ENCODE measurements around the gene TIMM9.
"Not testable (repeated sequence)": the region's sequence is repeated elsewhere in the genome, so short reads cannot be mapped to it uniquely, and the experiment has no call there.

Gene TIMM9

DNA sequence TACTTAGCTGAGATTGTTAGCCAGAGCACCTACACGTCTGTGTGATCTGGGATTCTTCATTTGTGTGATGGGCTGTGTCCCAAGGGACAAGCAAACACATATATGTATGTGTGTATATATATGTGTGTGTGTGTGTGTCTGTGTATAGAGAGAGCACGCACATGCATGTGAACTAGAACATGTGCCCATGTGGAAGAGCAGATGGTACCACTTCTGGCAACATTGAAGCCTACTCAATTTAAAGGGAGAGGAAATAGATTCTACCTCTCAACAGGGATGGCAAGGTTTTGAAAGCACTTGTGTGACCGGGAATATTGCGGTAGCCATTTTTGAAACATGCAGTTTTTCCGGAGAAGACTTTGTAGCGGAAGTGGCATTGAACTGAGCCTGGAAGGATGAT lies 30.2 kb downstream of the TIMM9 start:
- DNase-seq = no peak

DNA sequence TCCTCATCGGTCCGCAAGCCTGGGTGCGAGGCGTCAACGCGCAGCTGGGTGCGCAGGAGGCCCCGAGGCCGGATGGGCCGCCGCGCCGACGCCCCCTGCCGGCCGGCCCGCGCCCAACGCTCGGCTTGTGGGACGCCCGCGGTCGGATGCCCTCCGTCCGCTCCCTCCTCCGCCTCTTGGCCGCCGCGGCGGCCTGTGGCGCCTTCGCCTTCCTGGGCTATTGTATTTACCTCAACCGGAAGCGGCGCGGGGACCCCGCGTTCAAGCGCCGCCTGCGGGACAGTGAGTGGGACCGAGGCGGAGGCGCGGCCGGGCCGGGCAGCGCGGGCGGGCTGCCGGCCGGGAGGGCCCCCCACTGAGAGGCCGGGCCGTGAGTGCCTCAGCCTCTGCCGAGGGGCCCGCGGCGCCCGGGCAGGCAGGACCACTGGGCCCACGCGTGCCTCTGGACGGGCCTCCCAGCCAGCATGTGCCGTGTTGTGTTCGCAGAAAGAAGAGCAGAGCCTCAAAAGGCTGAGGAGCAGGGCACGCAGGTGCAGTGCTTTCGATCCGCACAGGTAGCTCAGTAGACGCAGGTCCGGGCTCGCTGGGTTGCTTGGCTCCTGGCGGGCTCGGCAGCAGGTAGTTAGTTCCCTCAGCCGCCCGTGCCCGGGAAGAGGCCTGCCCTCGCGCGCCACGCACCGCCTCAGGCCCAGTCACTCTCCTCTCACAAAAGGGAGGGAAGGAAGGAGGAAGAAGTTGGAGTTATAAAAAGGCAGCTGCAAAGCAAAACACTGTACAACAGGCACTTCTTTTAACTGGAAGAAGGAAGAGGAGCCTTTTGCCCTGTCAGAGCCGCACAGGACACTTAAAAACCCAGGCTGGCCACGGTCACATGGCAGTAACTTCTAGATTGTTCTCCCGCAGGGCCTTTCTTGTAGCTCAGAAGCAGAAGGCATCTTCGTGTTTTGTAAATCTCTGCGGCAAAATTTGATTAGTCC lies 31.2 kb downstream of the TIMM9 start, which contains the start of gene TOMM20L:
Gene TOMM20L (plus strand): TSS at position 119 of the 977 bp plus-strand sequence. CDS start 28 bp downstream, at position 147.
- DNase-seq = peak; percentile 78

DNA sequence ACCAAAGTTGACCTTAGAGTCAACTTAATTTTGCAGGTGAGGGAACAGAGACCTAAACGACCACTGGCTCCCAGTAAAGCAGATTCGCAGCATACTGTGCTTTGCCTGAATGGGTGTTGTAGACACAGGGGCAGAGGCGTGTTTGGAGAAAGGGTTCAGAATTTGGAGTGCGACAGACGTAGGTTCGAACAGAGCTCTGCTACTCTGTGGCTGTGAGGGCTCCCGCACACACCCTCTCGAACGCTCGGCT lies 31.8 kb downstream of the TIMM9 start:
- DNase-seq = no peak

DNA sequence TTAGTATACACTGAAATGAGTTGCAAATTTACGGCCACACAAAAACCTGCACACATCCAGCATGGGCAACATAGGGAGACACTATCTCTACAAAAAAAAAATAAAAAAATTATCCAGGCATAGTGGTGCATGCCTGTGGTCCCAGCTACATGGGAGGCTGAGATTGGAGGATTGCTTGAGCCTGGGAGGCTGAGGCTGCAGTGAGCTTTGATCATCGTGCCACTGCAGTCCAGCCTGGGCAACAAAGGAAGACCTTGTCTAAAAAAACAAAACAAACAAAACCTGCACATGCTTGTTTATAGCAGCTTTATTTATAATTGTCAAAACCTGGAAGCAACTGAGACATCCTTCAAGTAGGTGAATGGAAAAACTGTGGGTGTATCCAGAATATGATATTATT lies 36.5 kb downstream of the TIMM9 start:
- DNase-seq = no peak

DNA sequence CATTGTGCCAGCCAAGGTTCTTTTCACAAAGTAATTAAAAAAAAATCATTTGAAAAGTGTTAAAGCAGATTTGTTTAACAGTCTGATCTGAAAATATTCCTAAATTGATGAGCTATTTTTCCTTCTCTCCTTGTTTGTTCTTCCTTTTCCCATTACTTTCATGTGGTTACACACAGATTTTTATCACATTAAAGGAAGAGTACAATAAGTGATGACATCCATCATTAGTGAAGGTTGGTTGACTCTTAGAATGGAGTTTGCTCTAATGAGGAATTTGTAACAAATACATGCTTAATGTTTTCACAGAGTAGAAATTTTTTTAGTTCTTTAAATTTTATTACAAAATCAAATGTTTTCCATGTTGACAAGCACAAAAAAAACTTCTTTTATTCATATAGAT lies 50.5 kb downstream of the TIMM9 start:
- no peak for DNase-seq

DNA sequence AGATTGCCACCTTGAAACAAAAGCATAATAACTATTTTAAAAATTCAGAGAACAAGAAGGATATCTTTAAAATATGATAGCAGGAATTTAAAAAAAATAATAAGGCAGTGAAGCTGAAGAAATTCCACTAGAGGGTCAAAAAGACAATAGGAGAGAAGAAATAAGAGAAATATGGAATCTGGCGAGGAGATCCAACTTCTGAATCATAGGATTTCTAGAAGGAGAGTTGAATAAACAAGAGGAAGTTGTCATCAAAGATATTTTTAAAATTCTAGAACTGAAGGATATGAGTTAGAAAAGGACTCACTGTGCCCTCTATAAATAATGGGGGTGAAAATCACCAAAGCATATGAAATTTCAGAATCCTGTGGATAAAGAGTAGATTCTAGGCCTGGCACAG lies 58.4 kb downstream of the TIMM9 start:
- no peak for DNase-seq

DNA sequence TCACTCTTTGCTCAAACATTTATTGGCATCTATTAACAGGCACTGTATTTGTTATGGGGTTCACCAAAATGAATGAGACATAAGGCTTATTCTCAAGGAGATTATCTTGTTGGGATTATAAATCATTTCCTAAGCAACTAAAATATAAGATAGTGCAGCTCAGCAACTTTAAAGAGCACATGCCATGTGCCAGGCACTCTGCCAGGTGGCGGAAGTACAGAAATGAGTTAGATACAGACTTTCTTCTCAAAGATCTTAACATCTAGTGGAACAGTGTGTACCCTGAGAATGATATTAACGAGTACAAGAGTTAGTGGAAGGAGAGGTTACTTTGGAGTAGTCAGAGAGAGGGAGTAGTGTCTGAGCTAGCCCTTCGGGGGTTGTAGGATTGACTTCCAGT lies 60.0 kb downstream of the TIMM9 start:
- DNase-seq = no peak

DNA sequence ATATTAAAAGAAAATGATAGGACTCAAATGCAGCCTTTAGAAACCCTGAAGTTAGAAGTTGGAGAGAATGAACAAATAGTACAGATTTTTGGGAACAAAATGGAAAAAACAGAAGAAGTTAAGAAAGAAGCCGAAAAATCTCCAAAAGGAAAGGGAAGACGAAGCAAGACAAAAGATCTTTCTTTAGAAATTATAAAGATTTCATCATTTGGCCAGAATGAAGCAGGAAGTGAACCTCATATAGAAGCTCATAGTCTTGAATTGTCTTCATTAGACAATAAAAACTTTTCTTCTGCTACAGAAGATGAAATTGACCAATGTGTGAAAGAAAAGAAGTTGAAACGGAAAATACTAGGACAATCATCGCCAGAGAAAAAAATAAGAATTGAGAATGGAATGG lies 63.0 kb downstream of the TIMM9 start:
- DNase-seq = no peak

DNA sequence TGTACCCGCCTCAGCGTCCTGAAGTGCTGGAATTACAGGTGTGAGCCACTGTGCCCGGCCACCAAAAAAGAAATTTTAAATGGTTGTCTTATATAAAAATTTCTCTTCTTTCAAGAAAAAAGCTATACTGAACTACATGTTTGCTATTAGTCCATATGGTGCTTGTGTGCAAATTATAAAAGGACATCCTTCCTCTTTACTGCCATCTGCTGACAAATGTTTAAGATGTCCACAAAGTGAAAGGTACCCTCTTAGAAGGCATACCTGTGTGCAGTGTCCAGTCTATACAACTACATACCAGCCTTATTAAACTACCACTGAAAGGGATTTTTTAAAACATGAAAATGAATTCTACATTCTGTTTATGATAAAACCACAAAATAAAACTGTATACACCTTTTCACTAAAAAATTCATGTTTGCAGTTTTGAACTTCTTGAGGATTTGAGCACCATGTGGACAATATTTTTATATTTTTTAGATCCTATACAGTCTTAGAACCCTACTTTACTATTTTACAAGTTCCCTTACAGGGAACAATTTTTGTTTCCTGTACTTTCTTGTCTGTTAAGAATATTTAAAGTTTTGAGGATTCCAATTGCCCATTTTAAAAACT lies 64.4 kb downstream of the TIMM9 start:
- peak; percentile 20 for DNase-seq

DNA sequence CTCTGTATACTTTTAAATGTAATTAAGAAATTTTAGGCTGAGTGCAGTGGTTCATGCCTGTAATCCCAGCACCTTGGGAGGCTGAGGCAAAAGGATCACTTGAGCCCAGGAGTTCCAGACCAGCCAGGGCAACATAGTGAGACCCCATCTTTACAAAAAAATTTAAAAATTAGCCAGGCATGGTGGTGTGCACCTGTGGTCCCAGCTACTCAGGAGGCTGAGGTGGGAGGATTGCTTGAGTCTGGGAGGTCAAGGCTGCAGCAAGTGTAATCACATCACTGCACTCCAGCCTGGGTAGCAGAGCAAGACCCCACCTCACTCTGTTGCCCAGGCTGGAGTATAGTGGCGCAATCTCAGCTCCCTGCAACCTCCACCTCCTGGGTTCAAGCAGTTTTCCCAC lies 65.1 kb downstream of the TIMM9 start:
- not testable (repeated sequence) for DNase-seq
